Small intestine (tissue), 7 donors: ENCODE results near the gene TBCK. TPM values are rescaled to one million over a fixed set of nuclear protein-coding genes. Genes with fewer than 3 reads are reported as not detected.

Experiments
- DNase-seq, 2 donors: peaks; one replicate each; pipeline versions ENCODE4 v3.0.0 to v3.0.0-alpha.2; 2013
- FAIRE-seq: peaks from 2 replicates; lab custom pipeline; 2012; peaks lifted over from hg19 to GRCh38; lab: Jason Lieb, UNC
- H3K27ac ChIP-seq, 3 donors: one replicate each; pipeline ENCODE4 v1.5.1; 2013; ENCODE audit warnings: low read length in 2 of 3, mild to moderate bottlenecking in 2 of 3, control low read depth in 1 of 3, inconsistent platforms in 1 of 3, low read depth in 1 of 3, moderate library complexity in 1 of 3
- H3K27me3 ChIP-seq, 3 donors: one replicate each; pipeline ENCODE4 v1.6.1; 2013; ENCODE audit warnings: low read length in 3 of 3, inconsistent platforms in 1 of 3; ENCODE audit not compliant: control insufficient read depth in 3 of 3, insufficient read depth in 3 of 3
- H3K36me3 ChIP-seq, 3 donors: one replicate each; pipeline ENCODE4 v1.6.1; 2013; ENCODE audit warnings: low read length in 3 of 3, inconsistent platforms in 1 of 3, low read depth in 1 of 3, mild to moderate bottlenecking in 1 of 3, moderate library complexity in 1 of 3; ENCODE audit not compliant: control insufficient read depth in 3 of 3, insufficient read depth in 2 of 3
- H3K4me1 ChIP-seq, 3 donors: one replicate each; pipeline ENCODE4 v1.6.1; 2013; ENCODE audit warnings: low read length in 2 of 3, inconsistent platforms in 1 of 3, low read depth in 1 of 3, mild to moderate bottlenecking in 1 of 3, moderate library complexity in 1 of 3; ENCODE audit not compliant: control insufficient read depth in 3 of 3, insufficient read depth in 2 of 3
- H3K4me3 ChIP-seq, 3 donors: one replicate each; pipeline ENCODE4 v1.5.1; 2013; ENCODE audit warnings: low read length in 3 of 3, control low read depth in 1 of 3, inconsistent platforms in 1 of 3, low read depth in 1 of 3, mild to moderate bottlenecking in 1 of 3, moderate library complexity in 1 of 3
- H3K9me3 ChIP-seq, 2 donors: one replicate each; pipeline ENCODE4 v1.6.1; 2013; ENCODE audit warnings: low read depth in 1 of 2, low read length in 1 of 2; ENCODE audit not compliant: control insufficient read depth in 2 of 2, insufficient read depth in 1 of 2
- WGBS, 3 donors: extraction: QIAGEN DNeasy Blood & Tissue Kit; methylation state at CpG; one replicate each; pipeline ENCODE4 v1.1.7; 2013; 5-methylcytosine and 5-hydroxymethylcytosine counted together
- polyA plus RNA-seq, 4 donors: library from polyadenylated mRNA; stranded (reverse) in 3 of 4; unstranded in 1 of 4; fragments of 200-250 nt in 3 of 4; fragments of 120-200 nt in 1 of 4; gene quantifications; one replicate each; pipeline versions ENCODE4 v1.2.1 to v1.2.3, GENCODE V29; 2013
- donor health status: healthy with polysubstance abuse.
- donor health status: control.
- donor health status: control.
- donor health status: Bipolar disorder and iron deficiency.
- donor health status: healthy.

The TBCK gene
- polyA plus RNA-seq, 4 donors, result 5.1 to 31.6 (median 9.3) TPM

GRCh38 chr4:106305435-106306055, 10.5 kb downstream of the TBCK start:
- no peak overlapping the region for H3K4me3 ChIP-seq
- FAIRE-seq, result no peak
- no peaks in the 10 kb centered on the region for H3K9me3 ChIP-seq
- H3K4me1 ChIP-seq, result no peaks in the 10 kb centered on the region
- peaks cover 0 to 3% (median 2%) of the 10 kb centered on the region in 3 donors for H3K36me3 ChIP-seq
- H3K27ac ChIP-seq, result no peak overlapping the region
- DNase-seq, result no peak
- 91 to 96% (median 95%) methylated on average over 4 of the region's 4 CpGs for WGBS, 3 donors
- H3K27me3 ChIP-seq, result no peaks in the 10 kb centered on the region

GRCh38 chr4:106304632-106305031, 11.4 kb downstream of the TBCK start:
- Histone ChIP-seq H3K27me3 (no peaks in the 10 kb centered on the region), H3K4me1 (no peaks in the 10 kb centered on the region), H3K9me3 (no peaks in the 10 kb centered on the region), H3K27ac (no peak overlapping the region), H3K36me3 (peaks cover 0 to 6% (median 3%) of the 10 kb centered on the region in 3 donors), H3K4me3 (no peak overlapping the region)
- FAIRE-seq (no peak), DNase-seq (no peak)

- Histone ChIP-seq H3K27ac (no peak overlapping the region), H3K36me3 (peaks cover 0 to 4% (median 3%) of the 10 kb centered on the region in 3 donors), H3K27me3 (no peaks in the 10 kb centered on the region), H3K4me1 (no peaks in the 10 kb centered on the region), H3K9me3 (no peaks in the 10 kb centered on the region), H3K4me3 (no peak overlapping the region)
- no peak for DNase-seq
- no peak for FAIRE-seq
- WGBS, 3 donors, result 86 to 94% (median 91%) methylated on average over 3 of the region's 3 CpGs
Observed at GRCh38 chr4:106303548-106304281, 12.3 kb downstream of the TBCK start.

GRCh38 chr4:106302062-106302438, 14.0 kb downstream of the TBCK start:
- FAIRE-seq (no peak), DNase-seq (no peak)
- H3K9me3 ChIP-seq, result no peaks in the 10 kb centered on the region
- H3K27ac ChIP-seq, result no peak overlapping the region
- H3K4me3 ChIP-seq, result no peak overlapping the region
- WGBS, 3 donors, result 87 to 91% (median 87%) methylated on average over 4 of the region's 4 CpGs
- H3K27me3 ChIP-seq, result no peaks in the 10 kb centered on the region
- H3K36me3 ChIP-seq, result peaks cover 0 to 4% (median 0%) of the 10 kb centered on the region in 3 donors
- no peaks in the 10 kb centered on the region for H3K4me1 ChIP-seq

GRCh38 chr4:106301393-106302061, 14.5 kb downstream of the TBCK start:
- FAIRE-seq (peak; percentile 41), DNase-seq (no peak)
- Histone ChIP-seq H3K27ac (no peak overlapping the region), H3K4me3 (no peak overlapping the region), H3K27me3 (no peaks in the 10 kb centered on the region), H3K9me3 (no peaks in the 10 kb centered on the region), H3K36me3 (peaks cover 0 to 4% (median 0%) of the 10 kb centered on the region in 3 donors), H3K4me1 (no peaks in the 10 kb centered on the region)
- 83 to 95% (median 88%) methylated on average over 2 of the region's 2 CpGs for WGBS, 3 donors

GRCh38 chr4:106299977-106300376, 16.0 kb downstream of the TBCK start:
- Histone ChIP-seq H3K36me3 (peaks cover 0 to 4% (median 0%) of the 10 kb centered on the region in 3 donors), H3K4me3 (no peak overlapping the region)

GRCh38 chr4:106297245-106298035, 18.6 kb downstream of the TBCK start:
- Histone ChIP-seq H3K9me3 (no peaks in the 10 kb centered on the region), H3K4me1 (no peaks in the 10 kb centered on the region), H3K27ac (no peak overlapping the region), H3K4me3 (no peak overlapping the region), H3K27me3 (no peaks in the 10 kb centered on the region), H3K36me3 (peaks cover 2 to 12% (median 3%) of the 10 kb centered on the region in 3 donors)
- FAIRE-seq, result no peak
- DNase-seq, result no peak

More at GRCh38 chr4:106299977-106300376, 16.0 kb downstream of the TBCK start:
- DNase-seq (no peak), FAIRE-seq (no peak)
- Histone ChIP-seq H3K9me3 (no peaks in the 10 kb centered on the region), H3K27ac (no peak overlapping the region), H3K27me3 (no peaks in the 10 kb centered on the region), H3K4me1 (no peaks in the 10 kb centered on the region)
- 88 to 92% (median 89%) methylated on average over 4 of the region's 4 CpGs for WGBS, 3 donors

GRCh38 chr4:106294062-106294461, 21.9 kb downstream of the TBCK start:
- Histone ChIP-seq H3K36me3 (peaks cover 2 to 12% (median 10%) of the 10 kb centered on the region in 3 donors), H3K9me3 (no peaks in the 10 kb centered on the region), H3K27ac (no peak overlapping the region), H3K4me3 (no peak overlapping the region), H3K27me3 (no peaks in the 10 kb centered on the region), H3K4me1 (no peaks in the 10 kb centered on the region)
- WGBS, 3 donors, result 97 to 98% (median 98%) methylated on average over 10 of the region's 10 CpGs
- FAIRE-seq, result no peak
- DNase-seq, result no peak
